Stimulated activated naive CD8-positive, alpha-beta T cell treated with anti-CD3 and anti-CD28 coated beads, Interleukin-15, Interleukin-2, amounts not matched to agents 100 U/mL and 50 U/mL, for 24 hours (primary cell): ENCODE results near the gene SRL.
"Not testable (repeated sequence)": the region's sequence is repeated elsewhere in the genome, so short reads cannot be mapped to it uniquely, and the experiment has no call there.

ENCODE experiments used
- ATAC-seq: fragments of 150-1000 bp; cut with Tn5 transposase; one replicate; pipeline ENCODE4 v1.10.0; 2021
- DNase-seq: peaks from one replicate; pipeline ENCODE4 v3.0.0; 2021

Gene SRL

GRCh38 chr16:4225075-4225474, 16.8 kb downstream of the SRL start:
- DNase-seq (no peak), ATAC-seq (no peak)

GRCh38 chr16:4220358-4220757, 21.5 kb downstream of the SRL start:
- DNase-seq, result no peak
- no peak for ATAC-seq

GRCh38 chr16:4218202-4218601, 23.7 kb downstream of the SRL start:
- DNase-seq, result no peak
- ATAC-seq, result no peak

- no peak for DNase-seq
- no peak for ATAC-seq
Observed at GRCh38 chr16:4217204-4218131, 24.4 kb downstream of the SRL start.

GRCh38 chr16:4216596-4216995, 25.3 kb downstream of the SRL start:
- DNase-seq, result no peak
- ATAC-seq, result no peak

- ATAC-seq, result no peak
Observed at GRCh38 chr16:4215106-4215505, 26.8 kb downstream of the SRL start.

GRCh38 chr16:4214215-4214621, 27.7 kb downstream of the SRL start:
- no peak for DNase-seq
- ATAC-seq, result no peak

More at GRCh38 chr16:4215106-4215505, 26.8 kb downstream of the SRL start:
- no peak for DNase-seq

GRCh38 chr16:4213737-4214136, 28.1 kb downstream of the SRL start:
- DNase-seq, result no peak
- ATAC-seq, result no peak

GRCh38 chr16:4212934-4213296, 29.0 kb downstream of the SRL start:
- DNase-seq, result no peak
- no peak for ATAC-seq

- ATAC-seq (no peak), DNase-seq (no peak)
Observed at GRCh38 chr16:4212211-4212933, 29.5 kb downstream of the SRL start.

- DNase-seq, ATAC-seq: not testable (repeated sequence)
Observed at GRCh38 chr16:4211445-4212210, 30.3 kb downstream of the SRL start.

- ATAC-seq (no peak), DNase-seq (no peak)
Observed at GRCh38 chr16:4209666-4210065, 32.2 kb downstream of the SRL start.

- no peak for ATAC-seq
Observed at GRCh38 chr16:4208341-4208751, 33.5 kb downstream of the SRL start.

GRCh38 chr16:4207683-4208340, 34.1 kb downstream of the SRL start:
- no peak for DNase-seq
- no peak for ATAC-seq

More at GRCh38 chr16:4208341-4208751, 33.5 kb downstream of the SRL start:
- no peak for DNase-seq

GRCh38 chr16:4207229-4207628, 34.7 kb downstream of the SRL start:
- ATAC-seq, result no peak
- no peak for DNase-seq

GRCh38 chr16:4206680-4207079, 35.2 kb downstream of the SRL start:
- no peak for ATAC-seq
- DNase-seq, result no peak

GRCh38 chr16:4205971-4206370, 35.9 kb downstream of the SRL start:
- no peak for DNase-seq

GRCh38 chr16:4204521-4204920, 37.4 kb downstream of the SRL start:
- DNase-seq, result no peak
- no peak for ATAC-seq

More at GRCh38 chr16:4205971-4206370, 35.9 kb downstream of the SRL start:
- no peak for ATAC-seq

- ATAC-seq, result no peak
Observed at GRCh38 chr16:4203748-4204147, 38.1 kb downstream of the SRL start.

GRCh38 chr16:4202615-4203345, 39.1 kb downstream of the SRL start:
- ATAC-seq (no peak), DNase-seq (no peak)

More at GRCh38 chr16:4203748-4204147, 38.1 kb downstream of the SRL start:
- DNase-seq, result no peak

GRCh38 chr16:4200781-4201137, 41.1 kb downstream of the SRL start:
- ATAC-seq (no peak), DNase-seq (no peak)
